Gastroesophageal sphincter (tissue), 4 donors: Measurements from ENCODE around the gene PRLR. TPM values are rescaled to one million over a fixed set of nuclear protein-coding genes. Genes with fewer than 3 reads are reported as not detected.

ENCODE experiments used
- ATAC-seq: fragments of 150-250 bp; one replicate; pipeline ENCODE4 v1.9.1; 2016; ENCODE audit warnings: mild to moderate bottlenecking, moderate library complexity
- H3K27ac ChIP-seq, 4 donors: fragments of 200-600 bp; sonication (generic) in 3 of 4; 1 replicate in 3 of 4; 2 replicates in 1 of 4; pipeline ENCODE4 v1.5.1; 2016 to 2019
- H3K27me3 ChIP-seq: fragments of 200-600 bp; sonication (generic); one replicate; pipeline ENCODE4 v1.5.1; 2019
- H3K36me3 ChIP-seq, 2 donors: fragments of 200-600 bp; sonication (generic); one replicate each; pipeline ENCODE4 v1.5.1; 2019; ENCODE audit warnings: control low read depth in 1 of 2
- H3K4me1 ChIP-seq, 3 donors: fragments of 200-600 bp; sonication (generic); 1 replicate in 2 of 3; 2 replicates in 1 of 3; pipeline ENCODE4 v1.5.1; 2016 to 2019; ENCODE audit warnings: control low read depth in 2 of 3
- H3K4me3 ChIP-seq, 2 donors: fragments of 200-600 bp; sonication (generic); one replicate each; pipeline ENCODE4 v1.5.1; 2019; ENCODE audit warnings: mild to moderate bottlenecking in 1 of 2, moderate library complexity in 1 of 2
- H3K9me3 ChIP-seq, 3 donors: fragments of 200-600 bp; sonication (generic); one replicate each; pipeline ENCODE4 v1.5.1; 2017 to 2019; ENCODE audit warnings: control low read depth in 2 of 3
- EP300 ChIP-seq: sonication (generic); formaldehyde crosslinking; IDR thresholded peaks from one replicate; pipeline ENCODE4 v1.6.1; 2017; ENCODE audit warnings: antibody characterized with exemption, mild to moderate bottlenecking
- POLR2A ChIP-seq, 2 donors: fragments of 450-650 bp; IDR thresholded peaks; one replicate each; pipeline ENCODE4 v1.6.1; 2017; ENCODE audit warnings: antibody characterized with exemption in 2 of 2, mild to moderate bottlenecking in 2 of 2, moderate library complexity in 1 of 2
- POLR2AphosphoS5 ChIP-seq: sonication (generic); formaldehyde crosslinking; IDR thresholded peaks from one replicate; pipeline ENCODE4 v1.6.1; 2017; ENCODE audit warnings: antibody characterized with exemption
- WGBS, 2 donors: methylation state at CpG; one replicate each; pipeline ENCODE4 v1.1.5; 2018; ENCODE audit warnings: low coverage in 1 of 2; 5-methylcytosine and 5-hydroxymethylcytosine counted together
- total RNA-seq, 4 donors: library from RNA; depleted of rRNA; stranded (reverse); fragments of >200 nt; gene quantifications; one replicate each; pipeline ENCODE4 v1.1.0, GENCODE V29; 2016
- TF ChIP-seq, protein P1 (sequence below), 4 experiments: fragments of 200-600 bp in 2 of 4; fragments of 450-650 bp in 2 of 4; sonication (generic) in 1 of 4; IDR thresholded peaks; one replicate each; pipeline ENCODE4 v1.5.1; 2017 to 2019; ENCODE audit warnings: antibody characterized with exemption in 4 of 4, mild to moderate bottlenecking in 2 of 4, moderate library complexity in 2 of 4

PRLR gene
- total RNA-seq, 4 donors from 2014 or later = 0.16 to 1.4 (median 0.85) TPM

DNA sequence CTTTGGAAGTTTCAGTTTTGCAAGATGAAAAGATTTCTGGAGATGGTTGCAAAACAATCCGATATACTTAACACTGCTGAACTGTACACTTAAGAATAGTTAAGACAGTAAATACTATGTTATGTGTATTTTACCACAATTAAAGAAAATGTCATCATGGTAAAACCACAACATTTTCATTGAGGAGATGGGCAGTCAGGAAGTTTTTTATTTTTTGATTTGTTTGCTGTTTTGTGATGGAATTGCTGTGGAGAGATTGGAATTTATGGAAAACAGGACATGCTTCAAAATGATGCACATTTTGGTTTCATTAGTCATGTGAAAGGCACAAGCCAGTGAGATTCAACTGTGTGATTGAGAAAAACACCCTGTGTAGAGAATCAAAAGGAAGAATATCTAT lies 92.1 kb downstream of the PRLR start:
- no peak for ATAC-seq
- 83 to 84% methylated on average over 1 of the region's 1 CpG for WGBS, 2 donors
- Histone ChIP-seq H3K4me3 (no peak overlapping the region), H3K27ac (no peak overlapping the region), H3K9me3 (no peaks in the 10 kb centered on the region), H3K27me3 (no peaks in the 10 kb centered on the region), H3K4me1 (no peaks in the 10 kb centered on the region), H3K36me3 (no peaks in the 10 kb centered on the region)
- TF ChIP-seq EP300 (no peak), POLR2AphosphoS5 (no peak), POLR2A (IDR thresholded peaks at IDR 0.05) (no peak)
- TF ChIP-seq, protein P1, sequence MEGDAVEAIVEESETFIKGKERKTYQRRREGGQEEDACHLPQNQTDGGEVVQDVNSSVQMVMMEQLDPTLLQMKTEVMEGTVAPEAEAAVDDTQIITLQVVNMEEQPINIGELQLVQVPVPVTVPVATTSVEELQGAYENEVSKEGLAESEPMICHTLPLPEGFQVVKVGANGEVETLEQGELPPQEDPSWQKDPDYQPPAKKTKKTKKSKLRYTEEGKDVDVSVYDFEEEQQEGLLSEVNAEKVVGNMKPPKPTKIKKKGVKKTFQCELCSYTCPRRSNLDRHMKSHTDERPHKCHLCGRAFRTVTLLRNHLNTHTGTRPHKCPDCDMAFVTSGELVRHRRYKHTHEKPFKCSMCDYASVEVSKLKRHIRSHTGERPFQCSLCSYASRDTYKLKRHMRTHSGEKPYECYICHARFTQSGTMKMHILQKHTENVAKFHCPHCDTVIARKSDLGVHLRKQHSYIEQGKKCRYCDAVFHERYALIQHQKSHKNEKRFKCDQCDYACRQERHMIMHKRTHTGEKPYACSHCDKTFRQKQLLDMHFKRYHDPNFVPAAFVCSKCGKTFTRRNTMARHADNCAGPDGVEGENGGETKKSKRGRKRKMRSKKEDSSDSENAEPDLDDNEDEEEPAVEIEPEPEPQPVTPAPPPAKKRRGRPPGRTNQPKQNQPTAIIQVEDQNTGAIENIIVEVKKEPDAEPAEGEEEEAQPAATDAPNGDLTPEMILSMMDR (IDR thresholded peaks at IDR 0.05) = no peak

DNA sequence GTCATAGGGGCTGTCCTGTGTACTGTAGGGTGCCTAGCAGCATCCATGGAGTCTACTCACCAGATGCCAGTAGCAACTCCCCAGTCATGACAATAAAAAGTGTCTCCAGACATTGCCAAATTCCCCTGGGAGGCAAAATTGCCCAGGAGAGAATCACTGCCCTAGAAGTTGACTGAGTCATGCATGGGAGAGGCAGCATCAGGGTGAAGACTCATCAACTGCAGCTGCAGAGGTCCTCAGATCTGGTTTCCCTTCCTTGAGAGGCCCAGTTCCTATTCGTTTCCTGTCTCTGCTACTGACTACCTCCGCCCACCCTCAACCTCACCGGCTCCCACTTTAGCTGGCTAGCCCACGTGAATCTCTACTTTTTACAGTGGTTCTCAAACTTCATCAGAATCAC lies 93.9 kb downstream of the PRLR start:
- no peak for ATAC-seq
- Histone ChIP-seq H3K4me1 (no peaks in the 10 kb centered on the region), H3K27ac (no peak overlapping the region), H3K9me3 (no peaks in the 10 kb centered on the region), H3K4me3 (no peak overlapping the region), H3K27me3 (no peaks in the 10 kb centered on the region), H3K36me3 (no peaks in the 10 kb centered on the region)
- WGBS, 2 donors = 69 to 73% methylated on average over 3 to 4 of the region's 4 CpGs
- TF ChIP-seq EP300 (no peak), POLR2A (IDR thresholded peaks at IDR 0.05) (no peak), POLR2AphosphoS5 (no peak)
- TF ChIP-seq, protein P1 (IDR thresholded peaks at IDR 0.05) = no peak

DNA sequence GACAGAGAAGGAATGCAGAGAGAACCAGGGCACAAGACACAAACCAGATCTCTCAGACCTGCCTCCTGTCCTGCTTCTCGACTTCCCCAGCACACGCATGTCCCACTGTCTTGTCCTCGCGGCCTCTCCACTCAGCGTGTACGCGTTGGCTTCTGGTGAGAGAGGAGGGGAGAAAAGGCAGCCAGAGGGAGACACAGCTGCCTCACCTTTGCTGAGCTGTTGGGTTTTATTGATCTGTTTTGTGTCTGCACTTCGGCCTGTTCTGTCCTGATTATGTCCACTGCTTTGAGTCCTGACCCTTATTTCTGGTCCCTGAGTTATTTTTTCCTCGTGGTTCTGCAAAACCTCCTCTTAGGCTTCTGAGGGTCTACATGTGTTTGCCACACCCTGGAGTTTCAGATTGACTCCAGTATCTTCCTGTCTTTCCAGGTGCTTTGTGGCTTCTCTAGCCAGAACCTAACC lies 95.0 kb downstream of the PRLR start:
- Histone ChIP-seq H3K27ac (no peak overlapping the region), H3K4me1 (no peaks in the 10 kb centered on the region), H3K27me3 (no peaks in the 10 kb centered on the region), H3K9me3 (no peaks in the 10 kb centered on the region), H3K36me3 (no peaks in the 10 kb centered on the region), H3K4me3 (no peak overlapping the region)
- WGBS, 2 donors = 84 to 96% methylated on average over 9 of the region's 9 CpGs
- no peak for TF ChIP-seq EP300
- no peak for TF ChIP-seq POLR2AphosphoS5
- TF ChIP-seq, protein P1 (IDR thresholded peaks at IDR 0.05) = no peak
- TF ChIP-seq POLR2A (IDR thresholded peaks at IDR 0.05) = no peak
- ATAC-seq = no peak

GRCh38 chr5:35134278-35135030 lies 95.8 kb downstream of the PRLR start:
- TF ChIP-seq POLR2A (IDR thresholded peaks at IDR 0.05) (no peak), POLR2AphosphoS5 (no peak), EP300 (no peak)
- TF ChIP-seq, protein P1 (IDR thresholded peaks at IDR 0.05) = no peak
- no peak for ATAC-seq
- Histone ChIP-seq H3K27me3 (no peaks in the 10 kb centered on the region), H3K4me3 (no peak overlapping the region), H3K27ac (no peak overlapping the region), H3K4me1 (no peaks in the 10 kb centered on the region), H3K9me3 (no peaks in the 10 kb centered on the region), H3K36me3 (no peaks in the 10 kb centered on the region)
- WGBS, 2 donors = 75 to 81% methylated on average over 8 of the region's 9 CpGs

- WGBS, 2 donors = 93% methylated on average over 2 of the region's 2 CpGs; no CpG with 5 or more reads in 1 of the 2 donors
- H3K27ac ChIP-seq = no peak overlapping the region
- no peak for ATAC-seq
These were observed 97.1 kb downstream of the PRLR start for GRCh38 chr5:35133186-35133585.

More at GRCh38 chr5:35133186-35133585, 97.1 kb downstream of the PRLR start:
- no peaks in the 10 kb centered on the region for H3K9me3 ChIP-seq
- H3K4me3 ChIP-seq = no peak overlapping the region
- no peak for TF ChIP-seq EP300
- no peak for TF ChIP-seq POLR2A (IDR thresholded peaks at IDR 0.05)
- TF ChIP-seq, protein P1 (IDR thresholded peaks at IDR 0.05) = no peak
- no peak for TF ChIP-seq POLR2AphosphoS5
- no peaks in the 10 kb centered on the region for H3K4me1 ChIP-seq
- H3K27me3 ChIP-seq = no peaks in the 10 kb centered on the region
- H3K36me3 ChIP-seq = no peaks in the 10 kb centered on the region
